ENCODE measurements around the gene GPRIN1.

DNA sequence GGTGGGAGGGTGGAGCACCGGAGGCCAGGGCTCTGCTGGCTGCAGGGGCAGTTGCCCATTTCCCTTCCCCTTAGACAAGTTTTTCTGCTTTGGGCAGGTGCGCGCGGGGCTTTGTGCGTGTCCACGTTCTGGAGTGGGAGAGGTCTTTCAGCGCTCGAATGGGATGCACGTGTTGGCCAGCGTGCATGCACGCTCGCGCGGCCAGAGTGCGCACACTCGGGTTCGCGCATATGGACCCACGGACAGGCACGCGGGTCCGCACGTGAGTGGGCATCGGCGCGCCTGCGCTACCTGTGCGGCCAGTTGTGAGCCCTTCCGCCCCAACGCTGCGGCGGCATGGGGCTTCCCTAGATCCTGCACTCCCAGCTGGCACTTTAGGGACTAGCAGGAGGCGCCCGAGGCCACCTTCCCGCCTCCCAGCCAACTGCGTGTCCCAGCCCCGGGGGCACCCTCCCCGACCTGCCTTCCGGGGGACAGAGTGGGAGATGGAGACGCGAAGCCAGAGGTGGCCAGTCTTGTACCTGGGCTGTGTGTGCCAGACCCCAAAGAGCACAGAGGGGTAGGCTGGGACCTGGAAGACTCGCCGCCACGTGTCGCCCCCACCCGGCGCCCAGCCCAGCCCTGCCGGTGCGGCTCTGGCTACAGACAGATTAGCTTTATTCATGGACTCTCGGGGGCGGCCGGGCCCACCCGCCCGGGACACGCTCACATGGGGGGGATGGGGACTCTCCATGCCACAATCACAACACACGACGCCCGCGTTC lies 9.8 kb upstream of the GPRIN1 start:
- TF ChIP-seq GABPA (IDR thresholded peaks at IDR 0.05 in 1 of 2, conservative IDR thresholded peaks at IDR 0.05 in 1 of 2), result no peak
- TF ChIP-seq, protein P1, sequence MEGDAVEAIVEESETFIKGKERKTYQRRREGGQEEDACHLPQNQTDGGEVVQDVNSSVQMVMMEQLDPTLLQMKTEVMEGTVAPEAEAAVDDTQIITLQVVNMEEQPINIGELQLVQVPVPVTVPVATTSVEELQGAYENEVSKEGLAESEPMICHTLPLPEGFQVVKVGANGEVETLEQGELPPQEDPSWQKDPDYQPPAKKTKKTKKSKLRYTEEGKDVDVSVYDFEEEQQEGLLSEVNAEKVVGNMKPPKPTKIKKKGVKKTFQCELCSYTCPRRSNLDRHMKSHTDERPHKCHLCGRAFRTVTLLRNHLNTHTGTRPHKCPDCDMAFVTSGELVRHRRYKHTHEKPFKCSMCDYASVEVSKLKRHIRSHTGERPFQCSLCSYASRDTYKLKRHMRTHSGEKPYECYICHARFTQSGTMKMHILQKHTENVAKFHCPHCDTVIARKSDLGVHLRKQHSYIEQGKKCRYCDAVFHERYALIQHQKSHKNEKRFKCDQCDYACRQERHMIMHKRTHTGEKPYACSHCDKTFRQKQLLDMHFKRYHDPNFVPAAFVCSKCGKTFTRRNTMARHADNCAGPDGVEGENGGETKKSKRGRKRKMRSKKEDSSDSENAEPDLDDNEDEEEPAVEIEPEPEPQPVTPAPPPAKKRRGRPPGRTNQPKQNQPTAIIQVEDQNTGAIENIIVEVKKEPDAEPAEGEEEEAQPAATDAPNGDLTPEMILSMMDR (IDR thresholded peaks at IDR 0.05; ENCODE audit: low read depth, low read length, missing input control), result no peak
- TF ChIP-seq MAX (IDR thresholded peaks at IDR 0.05), result no peak
- no peak for TF ChIP-seq EGR1 (IDR thresholded peaks at IDR 0.05; ENCODE audit: low read depth in 2 of 2)

All from liver (tissue), 3 donors.